ENCODE measurements around the gene LILRB4.
"Not testable (repeated sequence)": the region's sequence is repeated elsewhere in the genome, so short reads cannot be mapped to it uniquely, and the experiment has no call there.

Gene LILRB4

DNA sequence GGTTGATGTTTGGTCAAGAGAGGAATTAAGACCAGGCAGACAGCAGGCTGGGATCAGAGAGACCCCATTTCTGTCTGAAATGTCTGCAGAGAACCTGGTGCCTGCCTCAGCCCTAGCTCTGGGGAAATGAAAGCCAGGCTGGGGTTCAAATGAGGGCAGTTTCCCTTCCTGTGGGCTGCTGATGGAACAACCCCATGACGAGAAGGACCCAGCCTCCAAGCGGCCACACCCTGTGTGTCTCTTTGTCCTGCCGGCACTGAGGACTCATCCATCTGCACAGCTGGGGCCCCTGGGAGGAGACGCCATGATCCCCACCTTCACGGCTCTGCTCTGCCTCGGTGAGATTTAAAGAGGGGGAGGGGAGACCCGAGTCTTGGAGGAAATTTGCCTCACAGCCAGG lies at the start of gene LILRB4:
TSS of gene LILRB4 (plus strand) at position 256 of the 400 bp plus-strand sequence. CDS start at position 305, 49 bp downstream.
- no peak for DNase-seq (ENCODE audit: low read depth)

DNA sequence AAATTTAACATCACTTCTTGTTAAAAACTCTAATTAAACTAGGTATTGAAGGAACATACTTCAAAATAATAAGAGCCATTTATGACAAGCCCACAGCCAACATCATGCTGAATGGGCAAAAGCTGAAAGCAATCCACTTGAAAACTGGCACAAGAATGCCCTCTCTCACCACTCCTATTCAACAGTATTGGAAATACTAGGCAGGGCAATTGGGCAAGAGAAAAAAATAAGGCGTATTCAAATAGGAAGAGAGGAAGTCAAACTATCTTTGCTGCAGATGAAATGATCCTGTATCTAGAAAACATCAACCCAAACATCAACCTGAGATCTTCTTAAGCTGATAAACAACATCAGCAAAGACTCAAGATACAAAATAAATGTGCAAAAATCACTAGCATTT lies 48.1 kb upstream of the LILRB4 start:
- no peak for DNase-seq (ENCODE audit: low read depth)

DNA sequence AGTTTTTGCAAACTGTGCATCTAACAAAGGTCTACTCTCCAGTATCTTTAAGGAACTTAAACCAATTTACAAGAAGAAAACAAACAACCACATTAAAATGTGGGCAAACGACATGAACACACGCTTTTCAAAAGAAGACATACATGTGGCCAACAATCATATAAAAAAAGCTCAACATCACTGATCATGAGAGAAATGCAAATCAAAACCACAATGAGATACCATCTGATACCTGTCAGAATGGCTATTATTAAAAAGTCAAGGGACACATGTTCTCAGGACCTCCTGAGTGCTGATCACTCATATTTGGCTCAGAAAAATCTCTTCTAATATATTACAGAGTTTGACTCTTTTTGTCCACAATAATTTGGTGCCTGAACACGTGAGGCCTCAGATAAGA lies 46.7 kb upstream of the LILRB4 start:
- no peak for DNase-seq (ENCODE audit: low read depth)

DNA sequence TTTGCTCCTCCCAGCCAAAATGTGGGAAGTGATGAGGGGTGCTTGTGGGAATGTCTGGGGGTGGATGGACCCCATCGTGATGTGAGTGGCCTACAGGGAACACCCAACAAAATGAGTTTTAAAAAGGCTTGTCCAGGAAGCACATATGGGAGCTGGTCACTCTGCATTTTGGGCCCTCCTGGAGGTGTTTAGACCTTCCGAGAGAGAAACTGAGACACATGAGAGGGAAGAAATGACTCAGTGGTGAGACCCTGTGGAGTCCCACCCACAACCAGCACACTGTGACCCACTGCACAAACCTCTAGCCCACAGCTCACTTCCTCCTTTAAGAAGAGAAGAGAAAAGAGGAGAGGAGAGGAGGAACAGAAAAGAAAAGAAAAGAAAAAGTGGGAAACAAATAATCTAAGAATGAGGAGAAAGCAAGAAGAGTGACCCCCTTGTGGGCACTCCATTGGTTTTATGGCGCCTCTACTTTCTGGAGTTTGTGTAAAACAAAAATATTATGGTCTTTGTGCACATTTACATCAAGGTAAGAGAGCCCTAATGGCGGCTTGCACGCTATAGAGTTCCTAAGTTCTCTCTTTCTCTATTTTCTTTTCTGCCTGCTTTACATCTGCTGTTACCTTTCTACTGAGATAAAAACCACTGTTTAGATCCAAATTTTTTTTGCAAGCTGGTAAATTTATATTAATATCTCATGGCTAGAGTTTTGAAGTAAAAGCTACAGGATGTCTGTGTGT lies 45.8 kb upstream of the LILRB4 start:
- DNase-seq (ENCODE audit: low read depth), result no peak

DNA sequence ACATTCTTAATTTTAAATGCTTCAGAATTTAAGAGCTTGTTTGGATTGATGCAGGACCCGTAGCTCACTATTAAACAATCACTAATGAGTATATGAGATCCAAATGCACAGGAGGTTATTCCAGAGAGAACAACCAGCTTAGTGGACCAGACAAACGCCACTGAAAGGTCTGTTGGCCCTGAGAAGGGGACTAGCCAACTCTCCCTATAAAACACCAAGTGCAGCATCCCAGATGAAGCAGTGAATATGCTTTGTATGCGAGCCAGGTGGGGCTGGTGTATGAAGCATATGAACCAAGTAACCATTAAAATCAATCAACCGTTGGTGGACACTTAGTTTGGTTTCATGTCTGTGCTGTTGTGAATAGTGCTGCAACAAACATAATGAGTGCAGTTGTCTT lies 42.3 kb upstream of the LILRB4 start:
- DNase-seq (ENCODE audit: low read depth), result no peak

DNA sequence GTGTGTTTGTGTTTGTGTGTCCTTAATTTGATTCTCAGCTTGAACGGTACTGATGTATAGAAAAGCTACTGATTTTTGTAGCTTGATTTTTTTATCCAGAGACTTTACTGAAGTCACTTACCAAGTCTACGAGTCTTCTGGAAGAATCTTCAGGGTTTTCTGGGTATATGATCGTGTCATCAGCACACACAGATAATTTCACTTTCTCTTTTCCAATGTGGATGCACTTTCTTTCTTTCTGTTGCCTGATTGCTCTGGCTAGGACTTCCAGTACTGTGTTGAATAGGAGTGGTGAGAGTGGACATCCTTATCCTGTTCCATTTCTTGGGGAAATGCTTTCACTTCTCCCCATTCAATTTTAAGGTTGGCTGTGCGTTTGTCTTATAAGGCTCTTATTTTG lies 40.4 kb upstream of the LILRB4 start:
- DNase-seq (ENCODE audit: low read depth), result no peak

DNA sequence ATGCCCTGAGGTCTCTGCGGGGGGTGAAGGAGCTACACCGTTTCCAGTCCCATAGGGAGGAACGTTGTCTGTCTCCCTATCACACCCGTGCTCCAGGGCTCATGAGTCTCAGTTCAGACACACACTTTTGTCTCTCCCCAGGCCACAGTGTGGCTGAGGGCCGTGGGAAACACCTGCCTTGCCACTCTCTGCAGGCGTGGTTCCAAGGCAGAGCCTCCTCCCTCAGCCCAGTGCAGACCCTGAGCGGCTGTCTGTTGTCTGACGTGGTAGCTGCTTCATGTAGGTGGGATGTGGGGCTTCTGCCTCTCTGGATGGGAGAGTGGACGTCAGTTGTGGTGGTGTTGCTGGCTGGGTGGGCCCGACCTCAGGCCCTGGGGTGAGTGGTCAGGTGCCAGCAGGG lies 38.6 kb upstream of the LILRB4 start:
- DNase-seq (ENCODE audit: low read depth), result not testable (repeated sequence)

DNA sequence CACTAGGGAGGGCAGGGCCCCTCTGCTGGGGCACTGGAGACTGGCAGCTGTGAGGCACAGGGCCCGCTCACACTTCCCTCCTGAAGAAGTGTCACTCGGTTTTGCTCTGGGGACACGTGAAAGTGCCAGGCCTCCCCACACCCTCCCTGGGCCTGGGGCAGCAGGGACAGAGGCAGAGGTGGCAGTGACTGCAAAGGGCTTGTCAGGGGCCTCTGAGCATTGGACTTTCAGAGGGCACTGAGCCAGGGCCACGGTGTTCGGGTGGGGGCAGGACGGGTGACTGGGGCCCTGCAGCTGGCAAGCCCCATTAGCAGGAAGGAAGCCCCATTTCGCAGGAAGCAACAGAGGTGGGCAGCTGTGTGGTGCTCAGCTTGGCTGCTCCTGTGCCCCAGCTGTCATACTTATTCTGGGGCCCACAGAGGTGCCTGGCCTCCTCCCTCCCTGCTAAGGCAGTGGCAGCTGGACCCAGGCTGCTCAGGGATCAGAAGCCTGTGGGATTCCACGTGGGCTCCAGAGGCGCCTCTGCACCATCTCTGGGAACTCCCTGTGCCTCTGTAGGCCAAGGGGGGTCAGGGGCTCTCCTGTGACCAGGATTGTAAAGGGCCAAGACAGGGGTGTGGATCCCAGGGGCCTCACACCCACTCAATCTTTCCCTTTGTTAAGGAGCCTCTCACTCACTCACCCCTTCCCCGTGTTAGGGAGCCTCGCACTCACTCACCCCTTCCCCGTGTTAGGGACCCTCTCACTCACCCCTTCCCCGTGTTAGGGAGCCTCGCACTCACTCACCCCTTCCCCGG lies 37.7 kb upstream of the LILRB4 start:
- not testable (repeated sequence) for DNase-seq (ENCODE audit: low read depth)

DNA sequence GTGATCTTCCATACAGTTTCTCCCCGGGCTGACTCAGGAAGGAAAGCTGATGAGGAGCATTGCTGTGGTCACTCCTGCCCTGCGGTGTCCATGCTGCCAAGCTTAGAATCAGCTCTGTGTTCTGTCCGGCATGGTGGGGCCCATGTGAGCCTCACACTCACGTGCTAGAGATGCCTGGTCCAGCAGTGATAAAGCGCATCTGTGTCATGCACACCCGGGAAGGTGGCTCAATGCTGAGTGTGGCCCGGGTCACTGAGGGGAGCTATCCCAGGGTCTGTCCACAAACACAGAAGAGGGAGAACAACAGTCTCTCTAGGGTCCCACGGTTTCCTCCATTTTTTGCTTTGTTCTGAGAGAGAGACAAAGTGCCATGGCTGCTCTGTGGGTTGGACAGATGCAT lies 36.0 kb upstream of the LILRB4 start:
- DNase-seq (ENCODE audit: low read depth), result no peak

DNA sequence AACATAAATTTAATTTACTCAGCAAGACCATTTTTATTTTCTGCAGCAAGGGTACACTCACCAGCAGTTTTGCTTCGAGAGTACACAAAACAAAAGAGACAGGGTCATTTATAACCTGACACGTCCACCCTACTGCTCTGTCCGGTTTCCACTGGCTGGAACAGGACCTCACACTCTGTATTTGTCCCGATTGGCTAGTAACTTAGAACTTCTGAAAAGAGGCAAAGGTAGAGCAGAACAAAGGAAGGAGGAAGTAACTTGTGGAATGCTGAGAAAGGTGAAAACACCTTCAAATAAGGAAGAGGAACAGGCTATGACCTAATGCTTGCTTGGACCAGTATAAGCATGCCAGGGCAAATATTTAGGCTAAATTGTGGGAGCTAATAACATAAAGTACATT lies 34.9 kb upstream of the LILRB4 start:
- DNase-seq (ENCODE audit: low read depth), result not testable (repeated sequence)

DNA sequence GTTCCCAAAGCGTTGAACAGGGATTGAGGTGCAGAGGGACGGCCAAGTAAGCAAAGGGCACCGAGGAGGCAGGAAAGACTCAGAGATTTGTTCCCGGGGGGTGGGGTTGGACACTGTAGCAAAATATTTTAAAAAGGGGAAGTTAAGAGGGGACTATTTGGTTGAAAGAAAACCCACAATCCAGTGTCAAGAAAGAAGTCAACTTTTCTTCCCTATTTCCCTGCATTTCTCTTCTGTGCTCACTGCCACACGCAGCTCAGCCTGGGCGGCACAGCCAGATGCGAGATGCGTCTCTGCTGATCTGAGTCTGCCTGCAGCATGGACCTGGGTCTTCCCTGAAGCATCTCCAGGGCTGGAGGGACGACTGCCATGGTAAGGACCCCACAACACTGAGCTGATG lies 32.5 kb upstream of the LILRB4 start, which contains the start of gene LILRB1:
TSS of gene LILRB1 (plus strand) at position 223 of the 400 bp plus-strand sequence. CDS start 590 bp downstream, outside the sequence.
- DNase-seq (ENCODE audit: low read depth), result not testable (repeated sequence)

DNA sequence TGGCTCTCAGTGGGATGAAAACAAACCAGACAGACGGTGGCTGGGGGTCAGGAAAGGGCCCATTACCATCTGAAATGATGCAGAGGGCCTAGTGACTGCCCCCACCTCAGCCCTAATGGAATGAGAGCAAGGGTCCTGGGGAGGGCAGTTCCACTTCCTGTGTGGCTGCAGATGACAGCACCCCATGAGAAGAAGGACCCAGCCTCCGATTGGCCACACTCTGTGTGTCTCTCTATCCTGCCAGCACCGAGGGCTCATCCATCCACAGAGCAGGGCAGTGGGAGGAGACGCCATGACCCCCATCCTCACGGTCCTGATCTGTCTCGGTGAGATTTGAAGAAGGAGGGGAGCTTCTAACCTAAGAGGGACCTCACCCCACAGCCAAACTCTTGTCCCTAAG lies 32.0 kb upstream of the LILRB4 start:
- DNase-seq (ENCODE audit: low read depth), result no peak

DNA sequence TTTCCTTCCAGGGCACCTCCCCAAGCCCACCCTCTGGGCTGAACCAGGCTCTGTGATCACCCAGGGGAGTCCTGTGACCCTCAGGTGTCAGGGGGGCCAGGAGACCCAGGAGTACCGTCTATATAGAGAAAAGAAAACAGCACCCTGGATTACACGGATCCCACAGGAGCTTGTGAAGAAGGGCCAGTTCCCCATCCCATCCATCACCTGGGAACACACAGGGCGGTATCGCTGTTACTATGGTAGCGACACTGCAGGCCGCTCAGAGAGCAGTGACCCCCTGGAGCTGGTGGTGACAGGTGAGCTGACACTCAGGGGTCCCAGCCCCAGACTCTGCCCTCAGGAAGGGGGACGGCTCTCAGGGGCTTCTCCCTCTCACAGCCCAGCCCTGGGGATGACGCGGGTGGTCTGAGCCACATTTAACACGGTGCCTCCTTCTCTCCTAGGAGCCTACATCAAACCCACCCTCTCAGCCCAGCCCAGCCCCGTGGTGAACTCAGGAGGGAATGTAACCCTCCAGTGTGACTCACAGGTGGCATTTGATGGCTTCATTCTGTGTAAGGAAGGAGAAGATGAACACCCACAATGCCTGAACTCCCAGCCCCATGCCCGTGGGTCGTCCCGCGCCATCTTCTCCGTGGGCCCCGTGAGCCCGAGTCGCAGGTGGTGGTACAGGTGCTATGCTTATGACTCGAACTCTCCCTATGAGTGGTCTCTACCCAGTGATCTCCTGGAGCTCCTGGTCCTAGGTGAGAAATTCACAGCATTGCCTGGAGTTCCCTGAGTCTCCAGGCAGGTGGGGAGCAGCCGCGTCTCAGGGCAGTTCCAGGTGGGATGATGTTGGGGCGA lies 31.1 kb upstream of the LILRB4 start:
- not testable (repeated sequence) for DNase-seq (ENCODE audit: low read depth)

DNA sequence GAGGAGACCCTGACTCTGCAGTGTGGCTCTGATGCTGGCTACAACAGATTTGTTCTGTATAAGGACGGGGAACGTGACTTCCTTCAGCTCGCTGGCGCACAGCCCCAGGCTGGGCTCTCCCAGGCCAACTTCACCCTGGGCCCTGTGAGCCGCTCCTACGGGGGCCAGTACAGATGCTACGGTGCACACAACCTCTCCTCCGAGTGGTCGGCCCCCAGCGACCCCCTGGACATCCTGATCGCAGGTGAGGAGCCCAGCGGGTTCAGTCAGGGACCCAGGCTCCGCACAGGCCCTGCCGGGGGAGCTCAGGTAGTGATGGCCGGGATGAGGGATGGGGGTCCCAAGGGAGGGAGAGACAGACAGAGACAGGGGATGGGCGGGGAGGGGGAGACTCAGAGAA lies 30.3 kb upstream of the LILRB4 start:
- not testable (repeated sequence) for DNase-seq (ENCODE audit: low read depth)

DNA sequence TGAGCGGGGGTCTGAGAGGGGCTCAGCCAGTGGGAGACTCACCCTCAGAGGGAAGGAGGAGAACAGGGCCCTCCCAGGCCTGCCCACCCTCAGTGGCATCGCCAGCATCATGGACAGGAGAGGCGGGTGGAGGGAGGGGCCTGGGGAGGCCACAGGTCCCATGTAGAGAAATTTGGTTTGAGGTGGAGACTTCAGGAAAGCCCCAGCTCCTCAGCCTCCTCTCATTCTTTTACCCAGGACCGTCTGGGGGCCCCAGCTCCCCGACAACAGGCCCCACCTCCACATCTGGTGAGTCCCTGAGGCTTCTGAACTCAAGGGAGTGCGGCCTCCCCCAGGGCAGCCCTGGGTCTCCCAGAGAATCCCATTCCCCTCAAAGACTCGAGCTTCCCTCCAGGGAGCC lies 29.4 kb upstream of the LILRB4 start:
- DNase-seq (ENCODE audit: low read depth), result no peak

DNA sequence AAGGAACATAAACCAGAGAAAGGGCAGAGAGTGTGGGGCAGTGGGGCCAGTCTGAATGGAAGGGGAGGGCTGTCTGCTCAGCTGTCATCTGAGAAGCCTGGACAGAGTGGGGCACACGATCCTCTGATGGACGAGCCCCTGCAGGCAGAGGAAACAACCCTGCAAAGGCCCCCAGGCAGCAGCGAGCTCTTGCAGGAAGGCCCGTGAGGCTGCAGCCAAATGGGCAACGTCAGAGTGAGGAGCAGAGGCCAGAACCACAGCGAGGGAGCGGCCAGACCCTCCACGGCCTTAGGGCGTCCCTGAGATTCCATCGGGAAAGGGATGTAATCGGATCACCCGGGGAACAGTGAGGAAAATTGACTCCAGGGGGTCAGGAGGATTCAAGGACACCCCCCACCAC lies 26.7 kb upstream of the LILRB4 start:
- DNase-seq (ENCODE audit: low read depth), result not testable (repeated sequence)

DNA sequence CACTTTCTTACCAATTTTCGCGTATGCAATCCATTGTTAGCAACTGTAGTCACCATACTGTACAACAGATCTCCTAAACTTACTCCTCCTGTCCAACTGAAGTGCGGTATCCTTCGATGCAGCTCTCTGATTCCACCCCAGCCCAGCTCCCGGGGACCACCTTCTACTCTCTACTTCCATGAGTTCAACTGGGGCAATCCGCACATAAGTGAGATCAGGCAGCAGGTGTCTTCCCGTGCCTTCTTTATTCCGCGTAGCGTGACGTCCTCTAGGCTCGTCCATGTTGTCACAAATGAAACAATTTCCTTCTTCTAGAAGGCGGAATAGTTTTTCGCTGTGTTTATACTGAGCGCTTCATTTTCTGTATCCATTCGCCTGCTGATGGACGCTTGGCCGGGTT lies 24.1 kb upstream of the LILRB4 start:
- DNase-seq (ENCODE audit: low read depth), result no peak

DNA sequence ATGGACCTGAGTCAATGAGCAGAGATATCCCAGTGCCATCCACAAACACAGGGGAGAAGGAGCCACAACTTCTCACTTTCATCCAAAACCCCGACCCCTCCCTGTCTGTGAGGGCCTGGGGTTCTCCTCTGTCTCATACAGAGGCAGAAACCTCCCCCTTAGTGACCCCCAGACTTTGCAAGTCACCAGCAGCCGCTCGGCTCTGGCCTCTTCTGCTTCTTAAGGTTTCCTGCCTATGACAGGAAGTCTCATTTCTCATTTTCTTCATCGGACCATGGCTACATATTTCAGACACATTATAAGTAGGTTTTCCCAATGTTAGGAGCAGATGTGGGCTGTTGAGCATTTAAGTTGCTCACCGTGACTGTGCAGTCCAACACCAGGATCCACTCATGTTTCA lies 19.8 kb upstream of the LILRB4 start:
- not testable (repeated sequence) for DNase-seq (ENCODE audit: low read depth)

DNA sequence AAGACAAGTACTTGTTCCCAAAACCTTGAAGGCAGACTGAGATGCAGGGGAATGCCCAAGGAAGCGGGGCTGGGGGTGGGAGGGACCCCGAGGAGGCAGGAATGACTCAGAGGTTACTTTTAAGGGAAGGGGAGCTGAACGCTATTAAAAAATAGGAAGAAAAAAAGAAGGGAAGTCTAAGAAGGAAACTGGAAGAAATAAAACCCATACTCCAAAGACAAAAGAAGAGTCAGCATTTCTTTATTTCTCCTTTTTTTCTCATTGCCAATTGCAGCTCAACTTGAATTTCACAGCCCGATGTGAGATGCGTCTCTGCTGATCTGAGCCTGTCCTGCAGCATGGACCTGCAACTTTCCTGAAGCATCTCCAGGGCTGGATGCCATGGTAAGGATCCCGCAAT lies 19.2 kb upstream of the LILRB4 start:
- not testable (repeated sequence) for DNase-seq (ENCODE audit: low read depth)

DNA sequence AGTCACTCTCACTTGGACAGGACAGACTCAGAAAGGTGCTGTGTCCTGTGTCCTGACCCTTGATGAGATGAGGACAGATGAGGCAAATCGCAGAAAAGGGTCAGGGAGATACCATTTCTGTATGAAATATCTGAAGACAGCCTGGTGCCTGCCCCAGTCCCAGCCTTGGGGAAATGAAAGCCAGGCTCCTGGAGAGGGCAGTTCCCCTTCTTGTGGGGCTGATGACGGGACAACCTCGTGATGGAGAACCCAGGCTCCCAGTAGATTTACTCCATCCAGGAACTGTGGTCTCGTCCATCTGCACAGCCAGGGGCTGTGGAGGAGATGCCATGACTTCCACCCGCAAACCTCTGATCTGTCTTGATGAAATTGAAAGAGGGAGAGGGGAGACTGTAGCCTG lies 18.7 kb upstream of the LILRB4 start:
- no peak for DNase-seq (ENCODE audit: low read depth)

DNA sequence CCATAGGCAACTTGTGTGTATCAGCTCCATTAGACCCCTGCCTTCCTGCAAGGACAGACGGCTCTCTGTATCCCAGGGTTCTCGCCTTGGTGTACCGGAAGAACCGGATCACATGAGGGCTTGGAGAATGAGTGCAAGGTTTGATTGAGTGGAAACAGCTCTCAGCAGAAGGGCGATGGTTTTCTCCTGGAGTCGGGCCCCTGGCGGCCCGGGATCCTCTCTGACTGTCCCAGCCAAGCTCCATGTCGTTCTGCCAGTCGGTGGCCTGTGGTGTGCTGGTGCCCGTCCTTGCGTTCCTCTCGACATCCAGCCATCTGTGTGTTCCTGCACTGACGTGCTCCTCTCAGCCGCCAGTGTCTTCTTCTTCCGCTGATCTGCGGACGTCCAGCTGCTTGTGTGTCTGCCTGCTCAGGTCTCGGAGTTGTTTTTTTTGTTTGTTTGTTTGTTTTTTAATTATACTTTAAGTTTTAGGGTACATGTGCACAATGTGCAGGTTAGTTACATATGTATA lies 16.4 kb upstream of the LILRB4 start:
- DNase-seq (ENCODE audit: low read depth), result no peak

DNA sequence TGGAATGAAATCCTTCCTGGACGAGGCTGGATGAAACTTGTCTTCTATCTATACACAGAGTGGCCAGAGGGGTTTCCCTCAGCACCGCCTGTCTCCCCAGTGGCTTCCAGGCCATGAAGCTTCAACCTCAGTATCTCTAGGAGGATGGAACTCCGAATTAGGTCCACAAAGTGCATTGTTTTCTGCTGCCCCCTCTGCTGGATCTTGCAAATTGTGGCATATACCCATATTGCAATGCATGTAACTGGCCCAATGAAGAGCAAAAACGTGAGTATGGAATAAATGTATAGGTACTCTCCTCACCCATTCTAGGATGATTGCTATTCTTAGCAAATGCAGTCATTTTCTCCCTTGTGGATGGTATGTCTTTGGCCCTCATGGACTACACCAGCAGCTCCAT lies 14.7 kb upstream of the LILRB4 start:
- DNase-seq (ENCODE audit: low read depth), result no peak

Measured in GM04503 (cell line).